ENCODE results near the gene ACVR1C. TPM values are rescaled to one million over a fixed set of nuclear protein-coding genes. Genes with fewer than 3 reads are reported as not detected.

The ACVR1C gene
- total RNA-seq, 1 donor from 2014 or later: 0.10 TPM

GRCh38 chr2:157657858-157658257 lies 29.2 kb upstream of the ACVR1C start:
- Mint-ChIP-seq H3K4me3 (ENCODE audit: unreplicated experiment) (no peak overlapping the region), H3K36me3 (ENCODE audit: low read depth, unreplicated experiment) (no peaks in the 10 kb centered on the region), H3K4me1 (ENCODE audit: unreplicated experiment) (no peaks in the 10 kb centered on the region), H3K9me3 (ENCODE audit: unreplicated experiment) (no peaks in the 10 kb centered on the region), H3K27me3 (ENCODE audit: unreplicated experiment) (no peaks in the 10 kb centered on the region), H3K27ac (ENCODE audit: unreplicated experiment) (no peak overlapping the region)
- TF ChIP-seq CTCF (IDR thresholded peaks at IDR 0.05; ENCODE audit: unreplicated experiment): no peak
- no peak for DNase-seq (ENCODE audit: low spot score)

GRCh38 chr2:157657101-157657500 lies 28.4 kb upstream of the ACVR1C start:
- Mint-ChIP-seq H3K9me3 (ENCODE audit: unreplicated experiment) (no peaks in the 10 kb centered on the region), H3K4me1 (ENCODE audit: unreplicated experiment) (no peaks in the 10 kb centered on the region), H3K27me3 (ENCODE audit: unreplicated experiment) (no peaks in the 10 kb centered on the region), H3K27ac (ENCODE audit: unreplicated experiment) (no peak overlapping the region), H3K4me3 (ENCODE audit: unreplicated experiment) (no peak overlapping the region), H3K36me3 (ENCODE audit: low read depth, unreplicated experiment) (no peaks in the 10 kb centered on the region)
- DNase-seq (ENCODE audit: low spot score): no peak
- TF ChIP-seq CTCF (IDR thresholded peaks at IDR 0.05; ENCODE audit: unreplicated experiment): no peak

- no peak overlapping the region for H3K4me3 Mint-ChIP-seq (ENCODE audit: unreplicated experiment)
- no peak for TF ChIP-seq CTCF (IDR thresholded peaks at IDR 0.05; ENCODE audit: unreplicated experiment)
- no peaks in the 10 kb centered on the region for H3K9me3 Mint-ChIP-seq (ENCODE audit: unreplicated experiment)
Observed at GRCh38 chr2:157644776-157645175, 16.1 kb upstream of the ACVR1C start.

DNA sequence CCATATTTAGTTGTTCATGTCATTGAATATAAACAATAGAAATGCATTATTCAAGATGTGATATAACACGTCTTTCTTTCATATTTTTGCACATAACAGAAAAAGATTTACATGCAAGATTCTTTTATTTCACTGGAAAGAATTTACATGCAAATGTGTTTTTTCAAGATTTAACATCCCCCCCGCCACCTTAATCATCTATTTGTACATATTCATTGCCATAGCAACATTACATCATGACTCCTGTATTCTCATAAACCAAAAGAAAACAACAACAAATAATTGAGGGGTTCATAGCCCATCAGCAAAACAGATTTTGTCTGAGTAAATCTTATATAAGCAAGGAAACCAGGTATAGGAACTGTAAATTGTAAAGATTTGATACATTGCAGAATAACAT lies 3.2 kb upstream of the ACVR1C start:
- Mint-ChIP-seq H3K4me3 (ENCODE audit: unreplicated experiment) (no peak overlapping the region), H3K9me3 (ENCODE audit: unreplicated experiment) (no peaks in the 10 kb centered on the region), H3K27ac (ENCODE audit: unreplicated experiment) (no peak overlapping the region), H3K36me3 (ENCODE audit: low read depth, unreplicated experiment) (no peaks in the 10 kb centered on the region), H3K4me1 (ENCODE audit: unreplicated experiment) (peaks cover 5% of the 10 kb centered on the region), H3K27me3 (ENCODE audit: unreplicated experiment) (peaks cover 7% of the 10 kb centered on the region)
- DNase-seq (ENCODE audit: low spot score): no peak
- TF ChIP-seq CTCF (IDR thresholded peaks at IDR 0.05; ENCODE audit: unreplicated experiment): no peak

More at GRCh38 chr2:157644776-157645175, 16.1 kb upstream of the ACVR1C start:
- no peak for DNase-seq (ENCODE audit: low spot score)
- Mint-ChIP-seq H3K36me3 (ENCODE audit: low read depth, unreplicated experiment) (no peaks in the 10 kb centered on the region), H3K27me3 (ENCODE audit: unreplicated experiment) (no peaks in the 10 kb centered on the region), H3K4me1 (ENCODE audit: unreplicated experiment) (no peaks in the 10 kb centered on the region), H3K27ac (ENCODE audit: unreplicated experiment) (no peak overlapping the region)

GRCh38 chr2:157627594-157628476 lies 829 bp downstream of the ACVR1C start:
- Mint-ChIP-seq H3K9me3 (ENCODE audit: unreplicated experiment) (no peaks in the 10 kb centered on the region), H3K4me3 (ENCODE audit: unreplicated experiment) (peak overlapping the region; percentile 78), H3K27me3 (ENCODE audit: unreplicated experiment) (peaks cover 7% of the 10 kb centered on the region), H3K27ac (ENCODE audit: unreplicated experiment) (no peak overlapping the region), H3K4me1 (ENCODE audit: unreplicated experiment) (peaks cover 5% of the 10 kb centered on the region), H3K36me3 (ENCODE audit: low read depth, unreplicated experiment) (no peaks in the 10 kb centered on the region)
- no peak for TF ChIP-seq CTCF (IDR thresholded peaks at IDR 0.05; ENCODE audit: unreplicated experiment)
- DNase-seq (ENCODE audit: low spot score): no peak
